ENCODE results near the gene CNTROB. TPM values are rescaled to one million over a fixed set of nuclear protein-coding genes. Genes with fewer than 3 reads are reported as not detected.
"Not testable (repeated sequence)": the region's sequence is repeated elsewhere in the genome, so short reads cannot be mapped to it uniquely, and the experiment has no call there.

CNTROB gene
- total RNA-seq, 2 experiments from 2014 or later, result 49.3 to 56.3 TPM

DNA sequence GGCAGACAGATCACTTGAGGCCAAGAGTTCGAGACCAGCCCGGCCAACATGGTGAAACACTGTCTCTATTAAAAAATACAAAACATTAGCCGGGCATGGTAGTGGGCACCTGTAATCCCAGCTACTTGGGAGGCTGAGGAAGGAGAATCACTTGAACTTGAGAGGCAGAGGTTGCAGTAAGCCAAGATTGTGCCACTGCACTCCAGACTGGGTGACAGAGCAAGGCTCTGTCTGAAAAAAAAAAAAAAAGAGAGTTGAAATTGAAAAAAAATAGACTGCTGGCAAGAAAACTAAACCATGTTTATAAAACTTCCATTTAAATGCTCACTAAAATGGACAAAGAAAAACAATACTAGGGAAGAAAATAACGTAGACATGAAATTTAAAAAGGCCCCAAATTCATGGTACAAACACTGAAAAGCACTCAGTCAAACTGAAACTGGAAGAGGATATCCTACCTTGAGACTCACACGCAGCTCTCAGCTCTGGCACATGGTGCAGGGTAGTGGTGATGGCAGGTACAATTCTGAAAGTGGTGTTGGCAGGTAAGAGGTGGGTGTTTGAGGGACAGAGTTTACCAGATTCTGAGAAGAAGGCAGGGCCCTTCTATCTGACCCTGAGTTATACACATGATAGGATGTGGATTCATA lies 19.3 kb downstream of the CNTROB start:
- peaks cover 29% of the 10 kb centered on the region for H3K36me3 Mint-ChIP-seq (ENCODE audit: low read depth)
- H3K4me1 Mint-ChIP-seq (ENCODE audit: low read depth), result peaks cover 16% of the 10 kb centered on the region
- no peaks in the 10 kb centered on the region for H3K27me3 Mint-ChIP-seq (ENCODE audit: low read depth)
- intact Hi-C loops (cut with micrococcal nuclease), result loop anchor here (1.0 to 5.0 kb wide), 3 partner anchors 19 to 38 kb away; partner anchors contain the start of gene CNTROB
- CTCF ChIA-PET, result no interaction called here
- no peak overlapping the region for H3K4me3 Mint-ChIP-seq
- peak; percentile 68 for DNase-seq
- H3K27ac Mint-ChIP-seq, result peak overlapping the region; percentile 20
- no peaks in the 10 kb centered on the region for H3K9me3 Mint-ChIP-seq

DNA sequence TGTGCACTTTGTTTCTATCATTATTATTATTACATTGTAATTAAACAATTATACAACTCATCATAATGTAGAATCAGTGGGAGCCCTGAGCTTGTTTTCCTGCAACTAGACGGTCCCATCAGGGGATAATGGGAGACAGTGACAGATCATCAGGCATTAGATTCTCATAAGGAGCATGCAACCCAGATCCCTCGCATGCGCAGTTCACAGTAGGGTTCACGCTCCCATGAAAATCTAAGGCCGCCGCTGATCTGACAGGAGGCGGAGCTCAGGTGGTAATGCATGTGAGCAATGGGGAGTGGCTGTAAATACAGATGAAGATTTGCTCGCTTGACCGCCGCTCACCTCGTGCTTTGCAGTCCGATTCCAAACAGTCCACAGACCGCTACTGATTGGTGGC lies 21.3 kb downstream of the CNTROB start:
- H3K27me3 Mint-ChIP-seq (ENCODE audit: low read depth); H3K4me3 Mint-ChIP-seq; DNase-seq; H3K27ac Mint-ChIP-seq; H3K9me3 Mint-ChIP-seq: not testable (repeated sequence)
- intact Hi-C loops (cut with micrococcal nuclease), result loop anchor here (5.0 kb wide), 1 partner anchor 34 kb away; no protein-coding TSS in a partner anchor
- CTCF ChIA-PET, result interaction anchor here (1.0 to 2.0 kb wide), 3 partner anchors 36 to 107 kb away, joined by 3 to 8 read pairs (median 6); no protein-coding TSS in a partner anchor
- Mint-ChIP-seq H3K36me3 (ENCODE audit: low read depth) (peaks cover 14% of the 10 kb centered on the region), H3K4me1 (ENCODE audit: low read depth) (peaks cover 16% of the 10 kb centered on the region)

DNA sequence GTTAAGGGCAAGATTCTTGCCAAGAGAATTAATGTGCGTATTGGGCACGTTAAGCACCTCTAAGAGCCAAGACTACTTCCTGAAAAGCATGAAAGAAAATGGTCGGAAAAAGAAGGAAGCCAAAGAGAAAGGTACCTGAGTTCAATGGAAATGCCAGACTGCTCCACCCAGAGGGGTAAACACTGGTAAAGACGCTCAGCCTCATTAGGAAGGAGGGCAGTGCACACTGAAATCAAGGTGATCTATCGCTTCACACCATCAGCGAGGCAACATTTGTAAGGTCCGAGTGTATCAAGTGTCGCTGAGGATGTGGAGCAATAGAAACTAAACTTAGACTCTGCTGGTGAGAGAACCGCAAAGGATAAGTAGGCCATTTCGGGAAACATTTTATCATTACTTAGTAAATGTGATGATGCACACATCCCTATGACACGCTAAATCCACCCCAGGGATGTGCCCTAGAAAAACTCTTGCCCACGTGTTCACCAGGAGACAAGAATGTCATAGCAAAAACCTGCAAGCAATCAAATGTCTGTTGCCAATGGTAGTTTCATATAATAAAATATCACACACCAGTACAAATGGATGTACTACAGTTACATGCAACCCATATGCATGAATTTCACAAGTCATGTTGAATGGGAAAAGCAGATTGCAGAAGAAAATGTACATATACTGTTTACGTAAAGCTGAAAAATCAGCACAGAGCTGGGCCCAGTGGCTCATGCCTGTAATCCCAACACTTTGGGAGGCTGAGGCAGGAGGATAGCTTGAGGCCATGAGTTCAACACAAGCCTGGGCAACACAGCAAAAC lies 23.6 kb downstream of the CNTROB start:
- H3K4me1 Mint-ChIP-seq (ENCODE audit: low read depth), result peaks cover 12% of the 10 kb centered on the region
- no peaks in the 10 kb centered on the region for H3K27me3 Mint-ChIP-seq (ENCODE audit: low read depth)
- CTCF ChIA-PET, result no interaction called here
- H3K9me3 Mint-ChIP-seq, result no peaks in the 10 kb centered on the region
- H3K4me3 Mint-ChIP-seq, result no peak overlapping the region
- H3K27ac Mint-ChIP-seq, result no peak overlapping the region
- no peak for DNase-seq
- no peaks in the 10 kb centered on the region for H3K36me3 Mint-ChIP-seq (ENCODE audit: low read depth)
- intact Hi-C loops (cut with micrococcal nuclease), result no loop called here

DNA sequence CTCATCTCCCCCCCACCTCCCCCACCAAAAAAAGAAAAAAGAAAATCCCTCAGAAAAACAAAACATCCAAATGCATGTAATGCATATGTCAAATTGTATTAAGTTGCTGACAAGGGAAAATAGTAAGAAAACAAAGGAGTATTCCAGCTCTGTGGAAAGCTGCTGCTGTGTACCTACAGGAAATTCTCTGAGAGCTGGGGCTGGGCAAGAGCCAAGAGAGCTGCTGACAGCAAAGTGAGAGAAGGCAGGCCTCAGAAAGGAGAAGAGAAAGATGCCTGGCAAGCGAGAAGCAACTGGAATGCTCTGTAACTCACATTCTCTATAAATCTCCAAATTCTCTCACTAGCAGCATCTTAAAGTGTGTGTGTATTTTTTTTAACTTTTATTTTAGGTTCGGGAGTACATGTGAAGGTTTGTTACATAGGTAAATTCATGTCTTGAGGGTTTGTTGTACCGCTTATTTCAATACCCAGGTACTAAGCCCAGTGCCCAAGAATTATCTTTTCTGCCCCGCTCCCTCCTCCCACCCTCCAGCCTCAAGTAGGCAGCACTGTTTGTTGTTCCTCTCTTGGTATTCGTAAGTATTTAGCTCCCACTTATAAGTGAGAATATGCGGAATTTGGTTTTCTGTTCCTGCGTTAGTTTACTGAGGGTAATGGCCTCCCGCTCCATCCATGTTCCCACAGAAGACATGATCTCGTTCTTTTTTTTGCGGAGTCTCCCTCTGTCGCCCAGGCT lies 24.4 kb downstream of the CNTROB start:
- Mint-ChIP-seq H3K36me3 (ENCODE audit: low read depth) (no peaks in the 10 kb centered on the region), H3K4me1 (ENCODE audit: low read depth) (peaks cover 6% of the 10 kb centered on the region), H3K27ac (no peak overlapping the region), H3K4me3 (no peak overlapping the region), H3K9me3 (no peaks in the 10 kb centered on the region), H3K27me3 (ENCODE audit: low read depth) (peaks cover under 1% of the 10 kb centered on the region)
- CTCF ChIA-PET, result interaction anchor here (0.6 to 1.0 kb wide), 2 partner anchors 12 to 78 kb away, joined by 3 read pairs; no protein-coding TSS in a partner anchor
- intact Hi-C loops (cut with micrococcal nuclease), result no loop called here
- DNase-seq, result no peak

DNA sequence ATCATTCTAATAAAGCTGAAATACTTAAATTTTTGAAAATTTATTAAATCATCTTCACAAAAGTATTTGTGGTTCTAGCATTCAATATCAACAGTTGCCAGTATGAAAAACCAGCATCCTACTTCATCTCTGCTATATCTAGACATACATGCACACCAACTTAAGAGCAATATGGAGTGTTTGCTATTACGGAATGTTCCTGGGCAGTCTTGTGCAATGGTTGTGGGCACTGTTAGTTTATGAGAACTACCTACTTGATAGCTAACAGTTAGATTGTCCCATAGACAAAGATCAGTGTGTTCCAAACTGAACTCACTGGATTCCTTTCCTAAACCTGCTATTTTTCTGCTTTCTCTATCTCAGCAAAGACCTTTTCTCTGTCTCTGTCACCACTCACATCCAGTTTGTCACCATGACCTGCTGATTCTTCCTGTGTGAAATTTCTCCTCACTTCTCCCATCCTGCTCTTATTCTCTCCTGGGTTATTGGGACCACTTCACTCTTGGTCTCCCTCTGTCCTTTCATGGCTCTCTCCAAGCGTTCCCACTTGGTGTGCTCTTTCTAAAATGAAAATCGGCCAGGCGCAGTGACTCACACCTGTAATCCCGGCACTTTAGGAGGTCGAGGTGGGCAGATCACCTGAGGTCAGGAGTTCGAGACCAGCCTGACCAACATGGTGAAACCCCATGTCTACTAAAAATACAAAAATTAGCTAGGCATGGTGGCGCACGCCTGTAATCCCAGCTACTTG lies 27.7 kb downstream of the CNTROB start:
- Mint-ChIP-seq H3K9me3 (no peaks in the 10 kb centered on the region), H3K27ac (no peak overlapping the region), H3K4me3 (no peak overlapping the region), H3K27me3 (ENCODE audit: low read depth) (peaks cover 6% of the 10 kb centered on the region), H3K36me3 (ENCODE audit: low read depth) (no peaks in the 10 kb centered on the region), H3K4me1 (ENCODE audit: low read depth) (no peaks in the 10 kb centered on the region)
- CTCF ChIA-PET, result interaction anchor here (1.7 kb wide), 1 partner anchor 30 kb away, joined by 4 read pairs; no protein-coding TSS in a partner anchor
- DNase-seq, result no peak
- intact Hi-C loops (cut with micrococcal nuclease), result no loop called here

DNA sequence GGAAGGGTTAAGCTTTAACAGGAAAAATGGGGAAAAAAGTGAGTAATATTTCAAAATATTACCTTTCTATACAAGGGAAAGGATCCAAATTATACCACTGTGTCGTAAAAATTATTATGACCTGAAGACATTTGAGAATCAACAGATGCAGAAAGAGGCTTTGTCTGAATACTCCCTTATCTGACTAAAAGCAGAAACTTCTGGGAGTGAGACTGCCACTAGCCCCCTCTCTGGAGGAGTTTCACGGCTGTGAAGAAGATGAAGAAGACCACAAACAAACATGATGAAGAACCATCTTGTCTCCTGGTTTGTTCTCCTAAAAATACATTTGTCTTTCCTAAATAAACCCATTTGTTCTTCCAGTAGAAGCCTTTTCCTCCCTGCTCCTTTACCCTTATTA lies 29.4 kb downstream of the CNTROB start:
- Mint-ChIP-seq H3K4me3 (no peak overlapping the region), H3K9me3 (no peaks in the 10 kb centered on the region), H3K4me1 (ENCODE audit: low read depth) (no peaks in the 10 kb centered on the region), H3K36me3 (ENCODE audit: low read depth) (no peaks in the 10 kb centered on the region), H3K27me3 (ENCODE audit: low read depth) (peaks cover 6% of the 10 kb centered on the region), H3K27ac (no peak overlapping the region)
- CTCF ChIA-PET, result no interaction called here
- DNase-seq, result no peak
- intact Hi-C loops (cut with micrococcal nuclease), result no loop called here

DNA sequence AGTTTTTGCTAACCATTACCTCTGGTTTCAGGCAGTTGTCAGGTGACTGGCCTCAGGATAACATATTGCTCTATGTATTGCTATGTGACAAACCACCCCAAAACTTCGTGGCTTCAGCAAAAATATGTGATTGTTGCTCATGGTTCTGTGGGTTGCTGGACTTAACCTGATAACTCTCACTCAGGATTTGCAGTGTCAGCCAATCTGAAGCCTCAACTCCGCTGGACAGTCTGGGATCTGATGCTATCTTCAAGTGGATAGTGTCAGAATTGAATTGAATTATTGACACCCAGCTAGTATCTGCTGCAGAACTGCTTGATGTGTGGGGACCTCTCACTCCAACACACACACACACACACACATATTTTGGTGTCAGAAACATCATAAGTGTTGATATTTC lies 35.7 kb downstream of the CNTROB start:
- CTCF ChIA-PET, result no interaction called here
- no peaks in the 10 kb centered on the region for H3K4me1 Mint-ChIP-seq (ENCODE audit: low read depth)

DNA sequence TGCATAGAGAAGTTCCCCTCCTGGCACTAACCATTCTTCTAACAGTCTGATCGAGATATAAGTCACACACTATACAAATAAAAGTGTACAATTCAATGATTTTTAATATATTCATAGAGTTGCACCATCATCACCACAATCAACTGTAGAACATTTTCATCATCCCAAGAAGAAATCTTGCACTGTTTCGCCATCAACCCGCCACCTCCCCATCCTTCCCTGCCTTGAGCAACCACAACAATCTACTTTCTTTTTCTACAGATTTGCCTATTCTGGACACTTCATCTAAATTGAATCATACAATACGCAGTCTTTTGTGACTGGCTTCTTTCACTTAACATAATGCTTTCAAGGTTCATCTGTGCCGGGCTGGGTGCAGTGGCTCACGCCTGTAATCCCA lies 37.4 kb downstream of the CNTROB start:
- intact Hi-C loops (cut with micrococcal nuclease), result no loop called here
- CTCF ChIA-PET, result no interaction called here
- no peak for DNase-seq
- no peaks in the 10 kb centered on the region for H3K4me1 Mint-ChIP-seq (ENCODE audit: low read depth)
- H3K36me3 Mint-ChIP-seq (ENCODE audit: low read depth), result no peaks in the 10 kb centered on the region
- no peak overlapping the region for H3K27ac Mint-ChIP-seq
- no peaks in the 10 kb centered on the region for H3K27me3 Mint-ChIP-seq (ENCODE audit: low read depth)
- H3K4me3 Mint-ChIP-seq, result no peak overlapping the region
- peaks cover 4% of the 10 kb centered on the region for H3K9me3 Mint-ChIP-seq

More for the DNA sequence above, 35.7 kb downstream of the CNTROB start:
- Mint-ChIP-seq H3K9me3 (no peaks in the 10 kb centered on the region), H3K36me3 (ENCODE audit: low read depth) (no peaks in the 10 kb centered on the region), H3K4me3 (no peak overlapping the region), H3K27ac (no peak overlapping the region), H3K27me3 (ENCODE audit: low read depth) (no peaks in the 10 kb centered on the region)
- DNase-seq, result no peak
- intact Hi-C loops (cut with micrococcal nuclease), result no loop called here

DNA sequence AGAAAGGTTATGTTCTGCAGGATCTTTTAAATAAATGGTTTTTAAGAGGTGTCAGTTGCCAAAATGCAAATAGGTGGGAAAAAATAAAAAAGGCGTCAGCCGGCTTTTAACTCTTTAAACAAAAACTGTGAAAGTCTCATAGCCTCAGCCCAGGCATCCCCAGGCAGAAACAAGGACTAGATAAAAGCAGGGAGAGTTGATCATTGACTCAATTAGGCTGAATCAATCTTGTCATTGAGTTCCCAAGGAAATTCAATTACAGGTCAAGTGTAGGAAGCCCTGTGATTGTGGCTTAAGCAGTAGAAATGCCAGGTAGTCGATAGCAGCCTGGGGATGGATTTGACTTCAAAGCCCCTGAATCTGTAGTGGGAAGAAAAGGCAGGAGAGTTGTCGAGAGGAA lies 39.6 kb downstream of the CNTROB start:
- CTCF ChIA-PET, result interaction anchor here (0.7 to 1.8 kb wide), 4 partner anchors 11 to 59 kb away, joined by 3 to 6 read pairs (median 3); partner anchors contain the start of gene GUCY2D
- intact Hi-C loops (cut with micrococcal nuclease), result no loop called here
- Mint-ChIP-seq H3K27me3 (ENCODE audit: low read depth) (no peaks in the 10 kb centered on the region), H3K4me3 (no peak overlapping the region), H3K27ac (no peak overlapping the region), H3K4me1 (ENCODE audit: low read depth) (no peaks in the 10 kb centered on the region), H3K9me3 (peaks cover 15% of the 10 kb centered on the region), H3K36me3 (ENCODE audit: low read depth) (peaks cover 4% of the 10 kb centered on the region)
- no peak for DNase-seq

DNA sequence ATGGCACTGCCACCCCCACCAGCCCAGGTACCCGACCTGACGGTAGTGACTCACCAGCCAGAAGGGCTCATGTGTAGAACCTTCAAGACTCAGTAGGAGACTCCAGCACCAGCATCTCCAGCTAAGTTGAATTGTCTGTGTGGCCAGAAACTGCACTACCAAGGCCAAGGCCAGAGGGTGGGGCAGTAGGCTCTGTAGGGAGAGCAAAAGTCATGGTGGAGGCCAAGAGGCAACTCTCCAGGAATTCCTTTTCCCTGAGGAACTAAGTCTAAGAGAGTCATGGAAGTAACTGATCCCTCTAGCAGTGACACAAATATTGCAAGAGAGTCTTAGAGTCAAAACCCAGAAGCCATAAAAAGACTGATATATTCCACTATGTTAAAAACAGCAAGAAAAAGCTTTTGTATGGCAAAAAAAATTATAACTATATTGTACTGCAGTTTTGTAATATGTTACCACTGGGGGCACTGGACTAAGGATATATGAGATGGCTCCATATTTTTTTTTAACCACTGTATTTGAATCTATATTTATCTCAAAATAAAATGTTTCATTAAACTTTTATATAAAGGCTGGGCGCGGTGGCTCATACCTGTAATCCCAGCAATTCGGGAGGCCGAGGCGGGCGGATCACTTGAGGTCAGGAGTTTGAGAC lies 40.3 kb downstream of the CNTROB start:
- H3K27ac Mint-ChIP-seq, result no peak overlapping the region
- H3K4me1 Mint-ChIP-seq (ENCODE audit: low read depth), result no peaks in the 10 kb centered on the region
- intact Hi-C loops (cut with micrococcal nuclease), result no loop called here
- no peak for DNase-seq
- no peak overlapping the region for H3K4me3 Mint-ChIP-seq
- H3K9me3 Mint-ChIP-seq, result peaks cover 15% of the 10 kb centered on the region
- peaks cover 4% of the 10 kb centered on the region for H3K36me3 Mint-ChIP-seq (ENCODE audit: low read depth)
- no peaks in the 10 kb centered on the region for H3K27me3 Mint-ChIP-seq (ENCODE audit: low read depth)
- CTCF ChIA-PET, result interaction anchor here (0.6 to 2.2 kb wide), 7 partner anchors 10 to 39 kb away, joined by 3 to 7 read pairs (median 5); no protein-coding TSS in a partner anchor

DNA sequence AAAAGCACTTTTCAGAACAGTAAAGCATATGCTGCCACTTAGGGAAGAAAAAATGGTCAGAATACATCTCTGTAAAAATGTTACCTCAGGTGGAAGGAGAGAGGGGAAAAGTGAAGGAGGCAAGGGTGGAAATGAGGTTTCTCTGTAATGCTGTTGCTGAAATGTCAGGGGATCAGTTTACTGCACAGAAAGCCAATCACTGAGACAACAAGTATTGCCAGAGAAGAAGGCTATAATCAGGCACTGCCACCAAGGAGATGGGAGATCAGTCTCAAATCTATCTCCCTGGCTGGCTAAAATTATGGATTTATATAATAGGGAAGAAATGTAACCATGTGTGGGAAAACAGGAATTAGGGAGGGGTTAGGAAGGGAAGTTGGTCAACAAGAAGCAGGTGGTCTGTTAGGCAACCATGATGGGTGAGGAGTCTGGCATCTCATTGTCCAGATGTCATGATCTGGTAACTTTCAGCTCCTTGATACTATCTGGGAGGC lies 42.7 kb downstream of the CNTROB start:
- CTCF ChIA-PET, result interaction anchor here (0.6 to 1.1 kb wide), 2 partner anchors 15 to 35 kb away, joined by 3 to 4 read pairs; no protein-coding TSS in a partner anchor
- intact Hi-C loops (cut with micrococcal nuclease), result no loop called here

More for the DNA sequence above, 42.7 kb downstream of the CNTROB start:
- Mint-ChIP-seq H3K27ac (no peak overlapping the region), H3K27me3 (ENCODE audit: low read depth) (no peaks in the 10 kb centered on the region), H3K4me1 (ENCODE audit: low read depth) (no peaks in the 10 kb centered on the region), H3K9me3 (peaks cover 15% of the 10 kb centered on the region), H3K4me3 (no peak overlapping the region), H3K36me3 (ENCODE audit: low read depth) (peaks cover 4% of the 10 kb centered on the region)
- DNase-seq, result no peak
